SU-DHL-6 (cell line): Measurements from ENCODE around the gene ACP5.

ENCODE experiments used
- CTCF ChIP-seq: fragments of 200-600 bp; sonication (generic); IDR thresholded peaks from one replicate; pipeline ENCODE4 v1.5.1; 2017; ENCODE audit warnings: antibody characterized with exemption, mild to moderate bottlenecking, low read length, moderate library complexity; ENCODE audit not compliant: insufficient read depth, poor library complexity, severe bottlenecking
- EZH2phosphoT487 ChIP-seq: fragments of 200-600 bp; sonication (generic), shearing (Covaris generic); conservative IDR thresholded peaks from 2 replicates; pipeline ENCODE4 v1.6.1; 2018; ENCODE audit warnings: mild to moderate bottlenecking, antibody characterized with exemption, low read length, moderate library complexity, mixed read lengths

- TF ChIP-seq CTCF = no peak
- no peak for TF ChIP-seq EZH2phosphoT487
Observed at GRCh38 chr19:11566164-11566563, 11.3 kb downstream of the ACP5 start.
